H9 (cell line): Measurements from ENCODE around the gene RABGAP1L. TPM values are rescaled to one million over a fixed set of nuclear protein-coding genes. Genes with fewer than 3 reads are reported as not detected.
"Not testable (repeated sequence)": the region's sequence is repeated elsewhere in the genome, so short reads cannot be mapped to it uniquely, and the experiment has no call there.

Experiments
- DNase-seq: peaks from one replicate; pipeline ENCODE4 v3.0.0-alpha.2; 2017
- H2AFZ ChIP-seq: one replicate; pipeline ENCODE4 v1.6.1; 2013; ENCODE audit warnings: mild to moderate bottlenecking, low read length, control low read depth, moderate library complexity
- H2AK5ac ChIP-seq: 2 replicates; pipeline ENCODE4 v1.6.1; 2013; ENCODE audit warnings: low read length, control low read depth, mixed read lengths; ENCODE audit not compliant: insufficient read length
- H2BK120ac ChIP-seq: one replicate; pipeline ENCODE4 v1.6.1; 2013; ENCODE audit warnings: low read depth, mild to moderate bottlenecking, low read length, control low read depth, inconsistent platforms; ENCODE audit not compliant: poor library complexity, severe bottlenecking
- H2BK12ac ChIP-seq: 2 replicates; pipeline ENCODE4 v1.6.1; 2013; ENCODE audit warnings: low read length, control low read depth, mixed read lengths, low read depth; ENCODE audit not compliant: insufficient read length
- H2BK15ac ChIP-seq: 2 replicates; pipeline ENCODE4 v1.6.1; 2013; ENCODE audit warnings: low read depth, low read length, control low read depth
- H2BK20ac ChIP-seq: one replicate; pipeline ENCODE4 v1.6.1; 2013; ENCODE audit warnings: low read depth, mild to moderate bottlenecking, low read length, control low read depth, inconsistent platforms; ENCODE audit not compliant: poor library complexity, severe bottlenecking
- H2BK5ac ChIP-seq: 2 replicates; pipeline ENCODE4 v1.6.1; 2013; ENCODE audit warnings: low read length, control low read depth, mixed read lengths; ENCODE audit not compliant: insufficient read length
- H3K14ac ChIP-seq: 2 replicates; pipeline ENCODE4 v1.6.1; 2013; ENCODE audit warnings: low read length, control low read depth; ENCODE audit not compliant: insufficient read depth
- H3K18ac ChIP-seq: 2 replicates; pipeline ENCODE4 v1.6.1; 2013; ENCODE audit warnings: low read depth, mild to moderate bottlenecking, mixed read lengths, low read length, control low read depth; ENCODE audit not compliant: insufficient read length
- H3K23ac ChIP-seq: 2 replicates; pipeline ENCODE4 v1.6.1; 2013; ENCODE audit warnings: low read length, control low read depth, mixed read lengths, low read depth; ENCODE audit not compliant: insufficient read length
- H3K23me2 ChIP-seq: 2 replicates; pipeline ENCODE4 v1.6.1; 2013; ENCODE audit warnings: low read depth, mild to moderate bottlenecking, mixed read lengths, low read length, control low read depth; ENCODE audit not compliant: insufficient read length, poor library complexity, severe bottlenecking
- H3K27ac ChIP-seq: 2 replicates; pipeline ENCODE4 v1.5.1; 2013; ENCODE audit warnings: low read length, control low read depth, mixed read lengths, low read depth; ENCODE audit not compliant: insufficient read length
- H3K27me3 ChIP-seq: 2 replicates; pipeline ENCODE4 v1.6.1; 2013; ENCODE audit warnings: low read length, control low read depth, inconsistent platforms; ENCODE audit not compliant: insufficient read depth
- H3K4ac ChIP-seq: 2 replicates; pipeline ENCODE4 v1.6.1; 2013; ENCODE audit warnings: low read depth, mild to moderate bottlenecking, control low read depth, inconsistent platforms, low read length, moderate library complexity
- H3K4me1 ChIP-seq: 2 replicates; pipeline ENCODE4 v1.6.1; 2013; ENCODE audit warnings: low read length, control low read depth, inconsistent platforms; ENCODE audit not compliant: insufficient read depth
- H3K4me2 ChIP-seq: 2 replicates; pipeline ENCODE4 v1.6.1; 2013; ENCODE audit warnings: low read length, control low read depth, mixed read lengths; ENCODE audit not compliant: insufficient read length, insufficient read depth
- H3K56ac ChIP-seq: 2 replicates; pipeline ENCODE4 v1.6.1; 2013; ENCODE audit warnings: low read depth, mild to moderate bottlenecking, mixed read lengths, low read length, control low read depth; ENCODE audit not compliant: insufficient read length
- H3K79me1 ChIP-seq: 2 replicates; pipeline ENCODE4 v1.6.1; 2013; ENCODE audit warnings: low read depth, mild to moderate bottlenecking, moderate library complexity, low read length, control low read depth, inconsistent platforms; ENCODE audit not compliant: insufficient read depth, poor library complexity, severe bottlenecking
- H3K79me2 ChIP-seq: 2 replicates; pipeline ENCODE4 v1.6.1; 2013; ENCODE audit warnings: low read length, control low read depth, inconsistent platforms; ENCODE audit not compliant: insufficient read depth
- H3K9ac ChIP-seq: 2 replicates; pipeline ENCODE4 v1.6.1; 2013; ENCODE audit warnings: low read length, control low read depth, mixed read lengths; ENCODE audit not compliant: insufficient read length; ENCODE audit errors: extremely low read depth
- H3K9me3 ChIP-seq: one replicate; pipeline ENCODE4 v1.6.1; 2013; ENCODE audit warnings: low read depth, low read length, inconsistent platforms; ENCODE audit not compliant: control insufficient read depth
- H3T11ph ChIP-seq: one replicate; pipeline ENCODE4 v1.6.1; 2013; ENCODE audit warnings: mild to moderate bottlenecking, low read length, control low read depth, inconsistent platforms
- H4K20me1 ChIP-seq: one replicate; pipeline ENCODE4 v1.6.1; 2013; ENCODE audit not compliant: control insufficient read depth, insufficient read length, insufficient read depth
- H4K5ac ChIP-seq: 2 replicates; pipeline ENCODE4 v1.6.1; 2013; ENCODE audit warnings: low read depth, mild to moderate bottlenecking, mixed read lengths, low read length, control low read depth; ENCODE audit not compliant: insufficient read length
- H4K8ac ChIP-seq: replicated peaks from 2 replicates; pipeline ENCODE4 v1.6.1; 2013; ENCODE audit warnings: low read length, control low read depth, mixed read lengths, low read depth; ENCODE audit not compliant: insufficient read length
- H4K91ac ChIP-seq: 2 replicates; pipeline ENCODE4 v1.6.1; 2013; ENCODE audit warnings: low read depth, mild to moderate bottlenecking, moderate library complexity, mixed read lengths, low read length, control low read depth; ENCODE audit not compliant: insufficient read length
- H3K27ac Mint-ChIP-seq, 3 experiments: 2 replicates in 2 of 3; 3 replicates in 1 of 3; pipeline ENCODE4 v1.8.0; 2020 to 2021; ENCODE audit warnings: mixed read lengths in 3 of 3, mild to moderate bottlenecking in 1 of 3, moderate library complexity in 1 of 3
- H3K27me3 Mint-ChIP-seq: 2 replicates; pipeline ENCODE4 v1.8.0; 2021; ENCODE audit warnings: low read depth, mild to moderate bottlenecking, moderate library complexity, mixed read lengths
- H3K36me3 Mint-ChIP-seq, 3 experiments: 2 replicates in 2 of 3; 3 replicates in 1 of 3; pipeline ENCODE4 v1.8.0; 2020 to 2021; ENCODE audit warnings: low read depth in 3 of 3, mixed read lengths in 3 of 3; ENCODE audit not compliant: insufficient read depth in 1 of 3
- H3K4me1 Mint-ChIP-seq, 2 experiments: 2 replicates each; pipeline ENCODE4 v1.8.0; 2020; ENCODE audit warnings: mixed read lengths in 2 of 2
- H3K4me3 Mint-ChIP-seq, 2 experiments: 2 replicates in 1 of 2; 3 replicates in 1 of 2; pipeline ENCODE4 v1.8.0; 2020 to 2021; ENCODE audit warnings: mild to moderate bottlenecking in 2 of 2, mixed read lengths in 2 of 2, moderate library complexity in 1 of 2
- H3K9me3 Mint-ChIP-seq, 2 experiments: 2 replicates in 1 of 2; 3 replicates in 1 of 2; pipeline ENCODE4 v1.8.0; 2020; ENCODE audit warnings: mild to moderate bottlenecking in 2 of 2, mixed read lengths in 2 of 2, moderate library complexity in 1 of 2
- WGBS: extraction: QIAGEN DNeasy Blood & Tissue Kit; methylation state at CpG from one replicate; pipeline ENCODE4 v1.1.7; 2013; ENCODE audit warnings: missing lambda C conversion rate, low lambda C conversion rate, mixed read lengths; ENCODE audit not compliant: insufficient read length; ENCODE audit errors: extremely low coverage; 5-methylcytosine and 5-hydroxymethylcytosine counted together
- total RNA-seq: library from RNA; stranded (reverse); gene quantifications from 2 replicates; pipeline ENCODE4 v1.2.1, GENCODE V29; 2021
- TF ChIP-seq, protein P1 (sequence below): fragments of 200-600 bp; sonication (generic); conservative IDR thresholded peaks from 3 replicates; pipeline ENCODE4 v1.8.0; 2021; ENCODE audit warnings: antibody characterized with exemption, mild to moderate bottlenecking

The RABGAP1L gene
- total RNA-seq, 1 experiment from 2014 or later = 147 TPM

DNA sequence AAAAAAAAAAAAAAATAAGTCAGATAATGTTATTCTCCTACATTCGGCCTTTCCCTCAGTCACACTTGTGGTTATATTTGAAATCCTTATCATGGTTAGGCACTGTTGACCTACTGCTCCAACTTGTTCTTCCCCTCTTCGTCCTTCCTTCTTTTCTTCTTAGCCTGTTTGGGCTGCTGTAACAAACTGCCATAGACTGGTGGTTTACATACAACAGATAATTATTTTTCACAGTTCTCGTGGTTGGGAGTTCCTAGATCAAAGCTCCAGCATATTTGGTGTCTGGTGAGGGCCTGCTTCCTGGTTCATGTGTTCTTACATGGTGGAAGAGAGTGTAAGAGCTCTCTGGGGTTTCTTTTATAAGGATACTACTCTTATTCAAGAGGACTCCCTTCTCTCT is 73.4 kb downstream of the RABGAP1L start:
- Histone ChIP-seq H3K23ac (no peak overlapping the region), H2AK5ac (no peak overlapping the region), H2BK15ac (no peak overlapping the region), H4K8ac (no peak overlapping the region), H4K91ac (no peak overlapping the region), H3K79me2 (no peaks in the 10 kb centered on the region), H2BK120ac (no peak overlapping the region), H3K4me1 (no peaks in the 10 kb centered on the region), H3K9me3 (no peaks in the 10 kb centered on the region), H3K79me1 (no peaks in the 10 kb centered on the region), H3K4me2 (no peak overlapping the region), H3T11ph (no peak overlapping the region), H2BK12ac (no peak overlapping the region), H3K27ac (no peak overlapping the region), H3K18ac (no peak overlapping the region), H3K9ac (no peak overlapping the region), H3K4ac (no peak overlapping the region), H2BK5ac (no peak overlapping the region), H3K14ac (no peak overlapping the region), H4K20me1 (no peaks in the 10 kb centered on the region), H3K23me2 (no peaks in the 10 kb centered on the region), H3K27me3 (no peaks in the 10 kb centered on the region), H2AFZ (no peak overlapping the region), H3K56ac (no peak overlapping the region), H4K5ac (no peak overlapping the region), H2BK20ac (no peak overlapping the region)
- no peak for DNase-seq
- WGBS = no CpG with 5 or more reads among the region's 3 CpGs
- Mint-ChIP-seq H3K9me3 (peaks cover 5 to 6% of the 10 kb centered on the region in 2 experiments; a peak in 4 of 5 replicates), H3K36me3 (peaks cover 12 to 21% (median 18%) of the 10 kb centered on the region in 3 experiments), H3K4me1 (no peaks in the 10 kb centered on the region), H3K27ac (no peak overlapping the region), H3K27me3 (no peaks in the 10 kb centered on the region), H3K4me3 (no peak overlapping the region)
- TF ChIP-seq, protein P1, sequence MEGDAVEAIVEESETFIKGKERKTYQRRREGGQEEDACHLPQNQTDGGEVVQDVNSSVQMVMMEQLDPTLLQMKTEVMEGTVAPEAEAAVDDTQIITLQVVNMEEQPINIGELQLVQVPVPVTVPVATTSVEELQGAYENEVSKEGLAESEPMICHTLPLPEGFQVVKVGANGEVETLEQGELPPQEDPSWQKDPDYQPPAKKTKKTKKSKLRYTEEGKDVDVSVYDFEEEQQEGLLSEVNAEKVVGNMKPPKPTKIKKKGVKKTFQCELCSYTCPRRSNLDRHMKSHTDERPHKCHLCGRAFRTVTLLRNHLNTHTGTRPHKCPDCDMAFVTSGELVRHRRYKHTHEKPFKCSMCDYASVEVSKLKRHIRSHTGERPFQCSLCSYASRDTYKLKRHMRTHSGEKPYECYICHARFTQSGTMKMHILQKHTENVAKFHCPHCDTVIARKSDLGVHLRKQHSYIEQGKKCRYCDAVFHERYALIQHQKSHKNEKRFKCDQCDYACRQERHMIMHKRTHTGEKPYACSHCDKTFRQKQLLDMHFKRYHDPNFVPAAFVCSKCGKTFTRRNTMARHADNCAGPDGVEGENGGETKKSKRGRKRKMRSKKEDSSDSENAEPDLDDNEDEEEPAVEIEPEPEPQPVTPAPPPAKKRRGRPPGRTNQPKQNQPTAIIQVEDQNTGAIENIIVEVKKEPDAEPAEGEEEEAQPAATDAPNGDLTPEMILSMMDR = no peak

DNA sequence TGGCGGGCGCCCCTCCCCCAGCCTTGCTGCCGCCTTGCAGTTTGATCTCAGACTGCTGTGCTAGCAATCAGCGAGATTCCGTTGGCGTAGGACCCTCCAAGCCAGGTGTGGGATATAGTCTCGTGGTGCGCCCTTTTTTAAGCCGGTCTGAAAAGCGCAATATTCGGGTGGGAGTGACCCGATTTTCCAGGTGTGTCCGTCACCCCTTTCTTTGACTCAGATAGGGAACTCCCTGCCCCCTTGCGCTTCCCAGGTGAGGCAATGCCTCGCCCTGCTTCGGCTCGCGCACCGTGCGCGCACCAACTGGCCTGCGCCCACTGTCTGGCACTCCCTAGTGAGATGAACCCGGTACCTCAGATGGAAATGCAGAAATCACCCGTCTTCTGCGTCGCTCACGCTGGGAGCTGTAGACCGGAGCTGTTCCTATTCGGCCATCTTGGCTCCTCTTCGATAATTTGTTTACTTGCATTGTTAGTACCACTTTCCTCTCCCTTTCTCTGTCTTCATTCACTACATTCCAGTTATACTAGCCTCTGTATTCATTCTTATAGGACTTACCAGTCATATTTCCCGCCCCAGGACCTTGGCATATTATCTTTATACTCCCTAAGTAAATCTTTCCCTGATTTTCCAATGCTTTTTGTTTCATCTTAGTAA is 79.7 kb downstream of the RABGAP1L start:
- H3K9me3 ChIP-seq, H2BK5ac ChIP-seq, H3K79me1 ChIP-seq, H2BK12ac ChIP-seq, H3K9me3 Mint-ChIP-seq, H3K79me2 ChIP-seq, H3K27me3 ChIP-seq, H3K23ac ChIP-seq, H3K27me3 Mint-ChIP-seq, H4K5ac ChIP-seq, H3K4me1 ChIP-seq, H3T11ph ChIP-seq, H2BK15ac ChIP-seq, H4K20me1 ChIP-seq, H3K27ac ChIP-seq, H3K23me2 ChIP-seq, H2BK20ac ChIP-seq, H3K56ac ChIP-seq, H3K36me3 Mint-ChIP-seq, H4K91ac ChIP-seq, H3K4ac ChIP-seq, H2AK5ac ChIP-seq, H2AFZ ChIP-seq: not testable (repeated sequence)
- peak overlapping the region; percentile 14 for H3K4me2 ChIP-seq
- H3K4me1 Mint-ChIP-seq = peaks cover 5 to 10% of the 10 kb centered on the region in 2 experiments; a peak in 3 of 4 replicates
- peak; percentile 38 for DNase-seq
- H3K4me3 Mint-ChIP-seq = peak overlapping the region; percentile 64
- peak overlapping the region; percentile 92 for H4K8ac ChIP-seq
- H3K14ac ChIP-seq = peak overlapping the region; percentile 91; the same call in 1 of the 2 replicates
- peak overlapping the region; percentile 77 for H3K9ac ChIP-seq
- H3K18ac ChIP-seq = peak overlapping the region; percentile 92
- peak overlapping the region; percentile 41 to 96 (median 76) for H3K27ac Mint-ChIP-seq
- peak overlapping the region; percentile 65 for H2BK120ac ChIP-seq
- no CpG with 5 or more reads among the region's 31 CpGs for WGBS
